ENCODE data around the gene PGAP3.

PGAP3 gene

GRCh38 chr17:39662551-39663339 lies 25.1 kb downstream of the PGAP3 start:
- Histone ChIP-seq H3K9me3 (ENCODE audit: low read length) (no peaks in the 10 kb centered on the region), H3K4me2 (ENCODE audit: low read length) (no peak overlapping the region), H3F3A (ENCODE audit: insufficient read depth, low read length) (no peaks in the 10 kb centered on the region), H3K27ac (ENCODE audit: low read depth, low read length, poor library complexity, severe bottlenecking) (no peak overlapping the region), H4K20me1 (ENCODE audit: insufficient read depth, low read length) (no peaks in the 10 kb centered on the region), H2AFZ (ENCODE audit: low read length) (no peak overlapping the region), H3K27me3 (ENCODE audit: insufficient read depth, low read length) (peaks cover 13% of the 10 kb centered on the region; the same call in 1 of the 2 replicates), H3K36me3 (ENCODE audit: insufficient read depth, low read length) (peaks cover 27% of the 10 kb centered on the region; the same call in 1 of the 2 replicates), H3K9me2 (ENCODE audit: low read depth, low read length) (no peaks in the 10 kb centered on the region), H3K79me2 (ENCODE audit: insufficient read depth, low read length) (no peaks in the 10 kb centered on the region), H3K9ac (ENCODE audit: low read length) (no peak overlapping the region), H3K4me1 (ENCODE audit: insufficient read depth, low read length, severe bottlenecking) (peaks cover 7% of the 10 kb centered on the region), H3K4me3 (ENCODE audit: low read depth, low read length, poor library complexity, severe bottlenecking) (no peak overlapping the region)
- TF ChIP-seq CTCF (IDR thresholded peaks at IDR 0.05; ENCODE audit: low read length) (no peak), EZH2 (IDR thresholded peaks at IDR 0.05; ENCODE audit: borderline replicate concordance, low read length) (no peak)

GRCh38 chr17:39661744-39662541 lies 25.9 kb downstream of the PGAP3 start:
- Histone ChIP-seq H3K9me2 (ENCODE audit: low read depth, low read length) (no peaks in the 10 kb centered on the region), H2AFZ (ENCODE audit: low read length) (no peak overlapping the region), H3K36me3 (ENCODE audit: insufficient read depth, low read length) (peaks cover 27% of the 10 kb centered on the region; the same call in 1 of the 2 replicates), H3K9me3 (ENCODE audit: low read length) (no peaks in the 10 kb centered on the region), H3K4me1 (ENCODE audit: insufficient read depth, low read length, severe bottlenecking) (peaks cover 5% of the 10 kb centered on the region), H3K4me2 (ENCODE audit: low read length) (no peak overlapping the region), H3K4me3 (ENCODE audit: low read depth, low read length, poor library complexity, severe bottlenecking) (no peak overlapping the region), H3K27me3 (ENCODE audit: insufficient read depth, low read length) (peaks cover 9% of the 10 kb centered on the region; the same call in 1 of the 2 replicates), H3K9ac (ENCODE audit: low read length) (no peak overlapping the region), H4K20me1 (ENCODE audit: insufficient read depth, low read length) (no peaks in the 10 kb centered on the region), H3F3A (ENCODE audit: insufficient read depth, low read length) (no peaks in the 10 kb centered on the region), H3K79me2 (ENCODE audit: insufficient read depth, low read length) (no peaks in the 10 kb centered on the region), H3K27ac (ENCODE audit: low read depth, low read length, poor library complexity, severe bottlenecking) (no peak overlapping the region)
- TF ChIP-seq EZH2 (IDR thresholded peaks at IDR 0.05; ENCODE audit: borderline replicate concordance, low read length) = no peak
- TF ChIP-seq CTCF (IDR thresholded peaks at IDR 0.05; ENCODE audit: low read length) = no peak

GRCh38 chr17:39660397-39661385 lies 27.2 kb downstream of the PGAP3 start:
- Histone ChIP-seq H3K4me3 (ENCODE audit: low read depth, low read length, poor library complexity, severe bottlenecking) (no peak overlapping the region), H4K20me1 (ENCODE audit: insufficient read depth, low read length) (no peaks in the 10 kb centered on the region), H3K27me3 (ENCODE audit: insufficient read depth, low read length) (no peaks in the 10 kb centered on the region), H3K9me3 (ENCODE audit: low read length) (no peaks in the 10 kb centered on the region), H3K27ac (ENCODE audit: low read depth, low read length, poor library complexity, severe bottlenecking) (no peak overlapping the region), H3K9ac (ENCODE audit: low read length) (no peak overlapping the region), H3K9me2 (ENCODE audit: low read depth, low read length) (no peaks in the 10 kb centered on the region), H3F3A (ENCODE audit: insufficient read depth, low read length) (no peaks in the 10 kb centered on the region), H3K4me1 (ENCODE audit: insufficient read depth, low read length, severe bottlenecking) (peaks cover 5% of the 10 kb centered on the region), H3K79me2 (ENCODE audit: insufficient read depth, low read length) (no peaks in the 10 kb centered on the region), H3K4me2 (ENCODE audit: low read length) (no peak overlapping the region), H2AFZ (ENCODE audit: low read length) (no peak overlapping the region), H3K36me3 (ENCODE audit: insufficient read depth, low read length) (peaks cover 27% of the 10 kb centered on the region; the same call in 1 of the 2 replicates)
- TF ChIP-seq EZH2 (IDR thresholded peaks at IDR 0.05; ENCODE audit: borderline replicate concordance, low read length) = no peak
- TF ChIP-seq CTCF (IDR thresholded peaks at IDR 0.05; ENCODE audit: low read length) = no peak
